ENCODE results near the gene AP3S1. TPM values are rescaled to one million over a fixed set of nuclear protein-coding genes. Genes with fewer than 3 reads are reported as not detected.
"Not testable (repeated sequence)": the region's sequence is repeated elsewhere in the genome, so short reads cannot be mapped to it uniquely, and the experiment has no call there.

AP3S1 gene
- total RNA-seq, 2 donors from 2014 or later = 64.3 to 76.8 TPM

DNA sequence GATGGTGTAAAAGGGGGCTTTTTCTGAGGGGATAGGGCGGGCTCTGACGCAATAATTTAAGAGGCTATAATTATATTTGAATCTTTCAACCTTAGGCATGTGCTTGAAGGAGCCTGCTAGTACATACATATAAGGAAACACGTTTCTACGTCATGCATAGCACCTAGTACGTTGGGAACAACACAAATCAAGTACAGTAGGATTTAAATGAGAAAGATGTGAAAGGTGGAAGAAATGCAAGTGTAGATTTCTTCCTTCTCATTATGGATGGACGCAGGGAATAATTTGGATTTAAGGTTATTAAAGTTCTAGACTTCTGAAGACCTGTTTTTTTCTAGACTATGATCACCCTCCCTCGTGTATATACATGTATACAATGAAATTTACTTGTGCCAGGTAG is 24.3 kb upstream of the AP3S1 start:
- intact Hi-C loops (cut with DNase I) = loop anchor here in 1 of 2 donors (10.0 kb wide), 1 partner anchor 153 kb away; no protein-coding TSS in a partner anchor
- ATAC-seq (no peak), DNase-seq (no peak)

- DNase-seq (no peak), ATAC-seq (no peak)
- intact Hi-C loops (cut with DNase I) = loop anchor here in 1 of 2 donors (10.0 kb wide), 1 partner anchor 154 kb away; no protein-coding TSS in a partner anchor
Measured at GRCh38 chr5:115818821-115819220, 22.9 kb upstream of the AP3S1 start.

DNA sequence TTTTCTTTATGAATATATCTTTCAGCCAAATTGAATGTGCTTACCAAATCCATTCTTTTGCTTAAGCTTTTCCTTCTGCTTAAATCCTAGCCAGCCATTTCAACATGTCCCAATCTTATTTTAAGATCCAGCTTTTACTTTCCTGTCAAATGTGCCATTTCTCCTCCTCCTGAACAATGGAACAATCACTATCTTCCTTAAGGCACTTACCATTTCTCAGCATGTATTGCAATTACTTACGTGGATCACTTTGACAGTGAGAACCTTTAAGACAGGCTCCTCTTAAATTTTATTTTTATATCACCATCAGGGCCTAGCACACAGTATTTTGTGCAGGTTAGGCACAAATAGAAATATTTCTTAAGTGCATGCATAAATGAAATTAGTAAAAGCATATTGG is 20.9 kb upstream of the AP3S1 start:
- DNase-seq = no peak
- no peak for ATAC-seq
- intact Hi-C loops (cut with DNase I) = no loop called here

GRCh38 chr5:115824983-115825382 is 16.8 kb upstream of the AP3S1 start:
- DNase-seq; intact Hi-C loops (cut with DNase I); ATAC-seq: not testable (repeated sequence)

- intact Hi-C loops (cut with DNase I) = no loop called here
- ATAC-seq (no peak), DNase-seq (no peak)
Measured at GRCh38 chr5:115825948-115826347, 15.8 kb upstream of the AP3S1 start.

DNA sequence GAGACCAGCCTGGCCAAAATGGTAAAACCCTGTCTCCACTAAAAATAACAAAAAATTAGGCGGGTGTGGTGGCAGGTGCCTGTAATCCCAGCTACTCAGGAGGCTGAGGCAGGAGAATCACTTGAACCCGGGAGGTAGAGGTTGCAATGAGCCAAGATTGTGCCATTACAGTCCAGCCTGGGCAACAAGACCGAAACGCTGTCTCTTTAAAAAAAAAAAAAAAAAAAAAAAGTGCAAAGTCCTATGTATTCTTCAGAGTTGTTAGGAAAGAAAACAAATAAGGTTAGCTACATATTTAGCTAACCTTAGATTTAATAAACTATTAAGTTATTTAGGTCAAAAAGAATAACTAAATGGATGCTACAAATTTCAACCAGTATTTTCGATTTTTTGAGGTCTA is 11.8 kb upstream of the AP3S1 start:
- intact Hi-C loops (cut with DNase I) = no loop called here
- no peak for DNase-seq
- no peak for ATAC-seq

DNA sequence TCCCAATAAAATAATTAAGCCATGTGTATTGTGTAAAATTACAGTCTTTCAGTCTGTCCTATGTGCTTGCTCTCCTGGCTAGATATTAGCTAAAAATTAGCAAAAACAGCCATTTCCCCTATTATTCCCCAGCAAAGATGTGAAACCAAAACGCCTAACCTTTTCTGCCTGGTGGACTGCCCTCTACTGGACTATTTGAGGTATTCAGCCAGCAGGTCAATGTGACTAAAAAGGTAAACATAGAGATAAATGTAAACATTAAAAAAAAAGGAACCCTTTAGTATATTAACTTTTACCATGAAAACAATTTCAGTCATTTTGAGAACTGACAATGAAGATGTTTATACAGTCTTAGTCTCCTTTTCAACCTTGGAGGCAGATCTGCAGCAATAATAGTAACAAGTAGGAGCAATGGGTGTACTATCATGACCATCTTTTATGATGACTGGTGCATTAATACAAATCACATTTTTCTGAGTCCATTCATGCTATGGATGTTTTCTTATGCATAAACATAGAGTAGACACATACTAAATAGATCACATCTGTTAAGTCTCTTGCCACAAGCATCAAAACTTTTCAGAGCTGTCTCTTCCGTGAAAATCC is 10.5 kb upstream of the AP3S1 start:
- DNase-seq (no peak), ATAC-seq (peak in 1 of 2 donors; percentile 50)
- intact Hi-C loops (cut with DNase I) = no loop called here

GRCh38 chr5:115835481-115835880 is 6.3 kb upstream of the AP3S1 start:
- DNase-seq (no peak), ATAC-seq (no peak)
- intact Hi-C loops (cut with DNase I) = loop anchor here in 1 of 2 donors (5.0 kb wide), 1 partner anchor 203 kb away; no protein-coding TSS in a partner anchor

DNA sequence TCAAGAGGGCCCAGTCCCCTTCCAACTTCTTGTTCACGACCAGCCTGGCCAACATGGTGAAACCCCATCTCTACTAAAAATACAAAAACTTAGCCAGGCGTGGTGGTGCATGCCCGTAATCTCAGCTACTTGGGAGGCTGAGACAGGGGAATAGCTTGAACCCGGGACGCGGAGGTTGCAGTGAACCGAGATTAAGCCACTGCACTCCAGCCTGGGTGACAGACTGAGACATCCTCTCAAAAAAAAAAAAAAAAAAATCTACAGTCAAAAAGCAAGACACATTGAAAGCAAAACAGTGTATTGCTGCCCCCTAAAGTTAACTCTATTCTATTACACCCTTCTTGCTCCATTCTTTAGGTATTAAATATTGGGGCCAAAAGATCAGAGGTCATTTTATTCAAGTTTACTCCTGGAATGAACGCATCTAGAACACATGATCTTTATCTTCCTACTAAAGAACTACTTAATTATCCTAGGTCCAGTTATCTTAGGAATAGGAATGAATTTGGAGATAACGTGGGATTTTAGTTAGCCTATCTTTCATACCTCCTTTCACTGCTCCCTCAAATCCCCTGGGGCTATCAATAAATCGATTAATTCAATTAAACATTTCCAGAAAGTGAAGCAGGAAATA is 2.7 kb upstream of the AP3S1 start:
- ATAC-seq (no peak), DNase-seq (no peak)
- intact Hi-C loops (cut with DNase I) = loop anchor here in 1 of 2 donors (5.0 kb wide), 1 partner anchor 207 kb away; no protein-coding TSS in a partner anchor

- intact Hi-C loops (cut with DNase I) = no loop called here
- DNase-seq (no peak), ATAC-seq (no peak)
Measured at GRCh38 chr5:115840873-115841272, 862 bp upstream of the AP3S1 start.

GRCh38 chr5:115842089-115842935 is 577 bp downstream of the AP3S1 start:
- intact Hi-C loops (cut with DNase I) = no loop called here
- DNase-seq (no peak), ATAC-seq (peak; percentile 77 to 80)

DNA sequence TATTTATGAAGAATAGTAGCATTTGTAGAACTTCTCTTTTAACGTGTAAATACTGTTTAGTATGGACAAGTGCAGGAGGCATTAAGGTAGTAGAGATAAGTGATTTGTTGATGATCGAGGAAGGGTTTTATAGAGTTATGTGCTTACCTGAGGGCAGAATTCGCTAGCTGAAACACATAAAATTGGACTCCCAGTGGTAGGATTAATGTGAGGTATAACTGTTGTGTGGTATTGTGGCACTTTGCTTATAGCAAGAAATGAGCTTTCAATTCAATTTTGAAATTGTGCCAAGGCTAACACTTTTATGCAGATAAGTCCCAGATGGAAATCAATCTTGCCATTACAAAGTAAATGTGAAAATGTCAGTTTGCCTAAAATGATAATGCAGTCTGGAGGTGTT is 1.2 kb downstream of the AP3S1 start:
- ATAC-seq = no peak
- intact Hi-C loops (cut with DNase I) = no loop called here
- DNase-seq = no peak

DNA sequence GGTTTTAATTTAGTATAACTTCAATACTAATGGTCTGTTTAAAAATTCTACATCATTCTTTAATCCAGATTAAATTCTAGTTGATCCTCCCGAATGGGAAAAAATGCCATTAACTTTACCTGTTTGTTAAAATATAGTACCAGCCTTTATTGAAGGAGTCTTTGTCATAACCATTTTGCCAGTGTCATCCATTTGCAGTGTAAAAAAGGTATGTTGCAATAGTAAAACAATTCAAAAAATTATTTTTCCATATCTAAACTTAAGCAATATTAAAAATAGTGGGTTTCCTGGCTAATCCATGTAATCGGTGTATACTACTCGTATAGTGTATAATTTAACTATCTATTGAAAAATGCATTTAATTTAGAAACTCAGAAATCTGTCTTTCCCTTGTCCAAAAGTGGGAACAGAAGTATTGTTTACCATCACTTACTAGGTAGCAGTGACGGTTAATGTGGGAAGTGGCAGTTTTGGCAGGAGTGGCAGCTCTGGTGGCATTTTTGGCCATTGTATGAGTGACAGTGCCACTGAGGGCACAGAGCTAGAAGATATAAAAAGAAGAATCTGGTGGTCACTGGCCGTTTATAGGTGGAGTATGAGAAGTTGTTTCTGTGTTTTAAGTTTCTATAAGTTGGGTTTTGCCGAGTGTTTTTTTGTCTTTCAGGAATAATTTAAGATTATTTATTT is 1.9 kb downstream of the AP3S1 start:
- DNase-seq (no peak), ATAC-seq (no peak)
- intact Hi-C loops (cut with DNase I) = no loop called here

DNA sequence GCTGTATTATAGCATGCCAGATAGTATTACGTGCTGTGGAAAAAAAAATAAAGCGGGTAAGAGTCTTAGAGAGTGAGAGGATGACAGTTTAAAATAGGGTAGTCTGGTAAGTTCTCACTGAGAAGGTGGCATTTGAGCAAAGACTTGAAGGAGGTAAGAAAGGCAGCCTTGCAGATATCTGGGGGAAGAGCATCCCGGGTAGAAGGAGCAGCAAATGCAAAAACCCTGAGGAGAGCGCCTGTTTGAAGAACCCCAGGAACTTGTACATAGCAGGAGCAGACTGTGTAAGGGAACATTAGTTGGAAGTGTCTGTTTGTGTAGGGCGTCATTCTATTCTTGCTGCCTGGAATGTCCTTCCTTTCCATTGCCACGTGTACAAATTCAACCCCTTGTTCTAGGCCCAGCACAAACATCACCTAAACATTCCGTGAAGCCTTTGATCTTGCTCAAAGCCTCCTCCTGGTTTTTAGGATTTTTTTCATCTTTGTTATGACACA is 2.6 kb downstream of the AP3S1 start:
- DNase-seq (no peak), ATAC-seq (no peak)
- intact Hi-C loops (cut with DNase I) = no loop called here

GRCh38 chr5:115847290-115847689 is 5.6 kb downstream of the AP3S1 start:
- DNase-seq (no peak), ATAC-seq (no peak)
- intact Hi-C loops (cut with DNase I) = no loop called here

- no peak for DNase-seq
- intact Hi-C loops (cut with DNase I) = no loop called here
- no peak for ATAC-seq
Measured at GRCh38 chr5:115849258-115849798, 7.6 kb downstream of the AP3S1 start.

- DNase-seq (no peak), ATAC-seq (peak in 1 of 2 donors; percentile 32)
- intact Hi-C loops (cut with DNase I) = no loop called here
Measured at GRCh38 chr5:115850744-115851416, 9.1 kb downstream of the AP3S1 start.

- DNase-seq (no peak), ATAC-seq (no peak)
- intact Hi-C loops (cut with DNase I) = no loop called here
Measured at GRCh38 chr5:115854139-115854538, 12.4 kb downstream of the AP3S1 start.

- intact Hi-C loops (cut with DNase I) = no loop called here
- DNase-seq = no peak
- no peak for ATAC-seq
Measured at GRCh38 chr5:115855959-115856358, 14.2 kb downstream of the AP3S1 start.

All from left cardiac atrium (tissue), 4 donors.